ENCODE results near the gene AK1. TPM values are rescaled to one million over a fixed set of nuclear protein-coding genes. Genes with fewer than 3 reads are reported as not detected.

The AK1 gene
- total and polyA plus RNA-seq, 2 experiments from 2014 or later: 16.2 to 35.5 TPM

GRCh38 chr9:127850286-127850830 lies 27.1 kb downstream of the AK1 start:
- H3F3A ChIP-seq (replicated peaks; ENCODE audit: low read depth): no peaks in the 10 kb centered on the region
- H3K4me2 ChIP-seq: no peak overlapping the region
- Mint-ChIP-seq H3K4me1 (peaks cover 6% of the 10 kb centered on the region), H3K36me3 (ENCODE audit: low read depth) (peaks cover 8% of the 10 kb centered on the region), H3K9me3 (peaks cover 27% of the 10 kb centered on the region), H3K4me3 (no peak overlapping the region), H3K27ac (no peak overlapping the region), H3K27me3 (ENCODE audit: insufficient read depth, low read depth, poor library complexity) (peaks cover 11% of the 10 kb centered on the region)
- H3K36me3 ChIP-seq (ENCODE audit: insufficient read depth): no peaks in the 10 kb centered on the region
- no peak overlapping the region for H2AFZ ChIP-seq
- ATAC-seq (no peak), DNase-seq (ENCODE audit: low spot score) (no peak)
- TF ChIP-seq CREB1 (CRISPR knock-in tag; IDR thresholded peaks at IDR 0.05; ENCODE audit: low read depth) (no peak), ZNF331 (CRISPR knock-in tag; IDR thresholded peaks at IDR 0.05; ENCODE audit: low read depth) (no peak), ZNF462 (CRISPR knock-in tag; IDR thresholded peaks at IDR 0.05) (no peak), CTCF (conservative IDR thresholded peaks at IDR 0.05; ENCODE audit: low read depth in 2 of 2) (no peak), POLR2AphosphoS5 (IDR thresholded peaks at IDR 0.05; ENCODE audit: low read depth) (no peak), ETS1 (IDR thresholded peaks at IDR 0.05) (no peak), REST (IDR thresholded peaks at IDR 0.05; ENCODE audit: unreplicated experiment) (no peak), STAT1 (IDR thresholded peaks at IDR 0.05; ENCODE audit: unreplicated experiment) (no peak), EZH2 (IDR thresholded peaks at IDR 0.05; ENCODE audit: low read depth, unreplicated experiment) (no peak), ZNF114 (CRISPR knock-in tag; IDR thresholded peaks at IDR 0.05) (no peak), EZH2phosphoT487 (IDR thresholded peaks at IDR 0.05; ENCODE audit: unreplicated experiment) (no peak), JUNB (IDR thresholded peaks at IDR 0.05; ENCODE audit: unreplicated experiment) (no peak)
- H3K27ac ChIP-seq (ENCODE audit: low read depth): no peak overlapping the region
- H3K4me1 ChIP-seq (ENCODE audit: insufficient read depth): peaks cover 4% of the 10 kb centered on the region; the same call in 1 of the 2 replicates
- H3K4me3 ChIP-seq: no peak overlapping the region
- no peaks in the 10 kb centered on the region for H3K27me3 ChIP-seq (ENCODE audit: insufficient read depth)
- no peaks in the 10 kb centered on the region for H4K20me1 ChIP-seq (replicated peaks; ENCODE audit: insufficient read depth)
- no peaks in the 10 kb centered on the region for H3K9me2 ChIP-seq (ENCODE audit: insufficient read depth)
- H3K79me2 ChIP-seq (replicated peaks; ENCODE audit: insufficient read depth): no peaks in the 10 kb centered on the region

Measured in GM23338 (cell line).